HG02642 (cell line): ENCODE measurements around the gene PHLDB3.
A peak's percentile ranks its signal among the peaks of the same experiment; 100 is the strongest.

Experiments
- ATAC-seq: cut with Tn5 transposase; IDR thresholded peaks from one replicate; pipeline ENCODE4 v1.9.1; 2021; ENCODE audit warnings: mild to moderate bottlenecking; ENCODE audit not compliant: unreplicated experiment, poor library complexity

The PHLDB3 gene

DNA sequence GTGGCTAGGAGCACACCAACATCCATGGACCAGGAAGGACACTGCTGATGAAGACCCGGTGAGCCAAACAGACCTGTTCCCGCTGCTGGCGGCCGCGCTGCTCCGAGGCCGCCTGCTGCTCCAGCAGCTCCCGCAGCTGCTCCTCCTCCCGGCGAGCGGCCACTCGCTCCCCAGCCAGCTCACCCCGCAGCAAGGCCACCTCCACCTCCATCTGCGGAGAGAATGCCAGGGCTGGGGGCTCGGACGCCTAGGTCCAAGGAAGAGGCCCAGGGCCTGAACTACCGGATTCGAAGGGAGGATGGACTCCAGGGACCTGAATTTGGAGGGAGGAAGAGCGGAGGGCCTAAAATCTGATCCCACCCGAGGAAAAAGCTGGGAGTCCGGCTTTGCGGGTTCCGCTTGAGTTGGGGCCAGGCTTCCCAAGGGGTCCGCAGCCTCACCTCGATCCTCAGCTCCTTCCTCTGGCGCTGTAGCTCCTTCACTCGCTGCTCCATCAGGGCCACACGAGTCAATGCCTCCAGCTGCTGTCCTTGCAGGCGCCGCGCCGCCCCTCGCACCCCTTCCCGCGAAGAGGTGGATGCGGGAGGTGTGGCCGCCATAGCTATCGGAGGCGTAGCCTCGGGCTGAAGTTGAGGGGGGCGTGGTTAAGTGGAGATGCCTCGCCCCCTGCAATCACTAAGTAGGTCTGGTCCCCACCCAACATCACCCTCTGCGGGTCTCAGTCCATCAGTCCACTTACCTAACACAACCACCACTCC, 2.7 kb downstream of the PHLDB3 start:
- ATAC-seq = no peak

DNA sequence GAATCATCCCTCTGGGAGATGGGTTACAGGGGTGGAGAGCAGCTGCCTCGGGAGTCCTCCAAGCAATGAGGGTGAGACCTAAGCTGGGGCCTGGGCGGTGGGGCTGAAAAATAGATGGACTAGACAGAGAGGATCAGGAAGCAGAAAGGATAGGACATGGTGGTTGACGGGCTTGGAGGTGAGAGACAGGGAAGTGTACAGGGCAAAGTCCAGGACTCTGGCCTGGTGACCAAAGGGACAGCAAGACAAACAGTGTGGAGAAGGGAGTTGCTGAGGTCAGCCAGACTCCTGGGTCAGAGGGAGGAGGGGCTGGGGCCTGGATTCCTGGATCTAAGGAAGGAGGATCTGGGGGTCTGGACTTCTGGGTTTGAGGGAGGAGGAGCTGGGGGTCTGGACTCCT, 5.5 kb downstream of the PHLDB3 start:
- ATAC-seq = no peak

DNA sequence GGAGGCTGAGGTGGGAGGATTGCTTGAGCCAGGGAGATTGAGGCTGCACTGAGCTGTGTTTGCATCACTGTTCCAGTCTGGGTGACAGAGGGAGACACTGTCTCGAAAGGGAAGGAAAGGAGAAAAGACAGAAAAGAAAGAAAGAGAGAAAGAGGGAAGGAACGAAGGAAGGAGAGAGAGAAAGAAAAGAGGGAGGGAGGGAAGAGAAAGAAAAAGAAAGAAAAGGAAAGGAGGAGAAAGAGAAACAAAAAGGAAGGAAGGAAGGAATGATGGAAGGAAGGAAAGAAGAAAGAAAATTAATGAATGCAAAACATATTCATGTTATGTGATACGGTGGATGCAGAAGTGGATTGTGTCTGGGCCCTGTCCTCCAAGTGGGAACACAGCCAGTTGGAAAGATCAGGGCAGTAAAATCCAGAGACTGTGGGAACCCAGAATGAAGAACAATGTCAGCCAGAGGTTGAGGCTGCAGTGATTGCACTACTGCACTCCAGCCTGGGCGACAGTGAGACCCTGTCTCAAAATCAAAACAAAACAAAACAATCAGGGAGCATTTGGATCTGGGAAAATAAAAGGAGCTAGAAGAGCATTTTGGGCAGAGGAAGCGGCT, 6.2 kb downstream of the PHLDB3 start:
- ATAC-seq = no peak

DNA sequence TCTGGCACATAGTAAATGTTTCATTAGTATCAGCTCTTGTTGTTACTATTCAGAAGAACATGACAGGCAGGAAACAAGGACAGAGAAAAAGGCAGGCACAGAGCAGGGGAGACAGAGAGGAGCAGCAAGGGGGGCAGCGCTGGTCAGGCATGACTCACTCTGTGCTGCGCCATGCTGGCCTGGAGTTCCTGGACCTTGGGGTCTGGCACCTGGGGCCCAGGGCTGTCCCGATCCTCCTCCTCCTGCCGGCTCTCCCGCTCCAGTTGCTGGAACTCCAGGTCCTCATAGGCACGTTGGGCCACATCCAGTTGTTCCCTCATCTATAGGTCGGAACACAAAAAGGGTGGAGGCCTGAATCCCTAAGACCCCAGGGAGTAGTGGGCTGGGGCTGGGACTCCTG, 7.6 kb downstream of the PHLDB3 start:
- ATAC-seq = no peak

DNA sequence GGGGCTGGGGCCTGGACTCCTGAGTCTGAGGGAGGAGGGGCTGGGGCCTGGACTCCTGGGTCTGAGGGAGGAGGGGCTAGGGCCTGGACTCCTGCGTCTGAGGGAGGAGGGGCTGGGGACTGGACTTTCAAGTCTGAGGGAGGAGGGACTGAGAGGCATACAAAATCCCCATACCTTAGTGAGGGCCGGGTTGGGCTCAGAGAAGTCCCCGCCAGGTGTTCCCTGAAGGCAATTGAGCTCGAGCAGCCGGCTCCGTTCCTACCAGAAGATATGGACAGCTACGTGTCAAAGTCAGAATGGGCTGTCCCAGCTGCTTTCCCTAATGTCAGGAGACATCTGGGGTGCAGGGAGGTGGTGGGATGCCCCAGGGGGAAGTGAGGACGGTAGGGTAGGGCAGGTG, 9.5 kb downstream of the PHLDB3 start:
- no peak for ATAC-seq

DNA sequence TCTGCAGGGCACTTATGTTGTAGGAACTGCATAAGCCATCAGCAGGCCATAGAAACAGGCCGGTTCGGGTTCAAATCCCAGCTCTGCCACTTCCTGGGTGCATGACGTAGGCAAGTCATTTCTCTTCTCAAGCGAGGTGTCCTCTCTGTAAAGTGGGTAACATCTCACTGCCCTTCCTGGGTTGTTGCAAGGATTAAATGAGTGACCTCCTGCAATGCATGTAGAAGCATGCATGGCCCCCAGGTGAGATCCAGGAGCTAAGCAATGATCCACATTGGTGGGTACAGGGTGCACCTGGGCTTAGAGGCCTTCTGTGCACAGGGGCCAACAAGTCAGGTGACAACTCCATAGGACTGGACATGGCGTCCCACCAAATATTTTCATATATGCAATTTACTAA, 13.8 kb downstream of the PHLDB3 start:
- no peak for ATAC-seq

DNA sequence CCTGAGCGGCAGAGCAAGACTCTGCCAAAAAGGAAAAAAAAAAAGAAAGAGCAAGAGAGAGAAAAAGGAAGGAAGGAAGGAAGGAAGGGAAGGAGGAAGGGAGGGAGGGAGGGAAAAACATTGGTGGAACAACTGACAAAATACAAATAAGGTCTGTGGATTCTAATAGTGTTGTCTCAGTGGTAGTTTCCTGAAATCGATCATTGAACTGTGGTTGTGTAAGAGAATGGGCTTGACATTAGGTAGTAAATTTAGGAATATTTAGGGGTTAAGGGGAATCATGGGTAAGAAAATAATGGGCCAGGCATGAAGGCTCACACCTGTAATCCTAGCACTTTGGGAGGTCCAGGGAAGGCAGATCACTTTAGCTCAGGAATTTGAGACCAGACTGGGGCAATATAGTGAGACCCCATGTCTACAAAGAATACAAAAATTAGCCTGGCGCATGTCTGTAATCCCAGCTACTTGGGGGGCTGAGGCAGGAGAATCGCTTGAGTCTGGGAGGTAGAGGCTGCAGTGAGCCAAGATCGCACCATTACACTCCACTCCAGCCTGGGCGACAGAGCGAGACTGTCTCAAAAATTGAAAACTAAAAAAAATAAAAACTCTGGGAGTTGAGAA, 14.5 kb downstream of the PHLDB3 start:
- no peak for ATAC-seq

DNA sequence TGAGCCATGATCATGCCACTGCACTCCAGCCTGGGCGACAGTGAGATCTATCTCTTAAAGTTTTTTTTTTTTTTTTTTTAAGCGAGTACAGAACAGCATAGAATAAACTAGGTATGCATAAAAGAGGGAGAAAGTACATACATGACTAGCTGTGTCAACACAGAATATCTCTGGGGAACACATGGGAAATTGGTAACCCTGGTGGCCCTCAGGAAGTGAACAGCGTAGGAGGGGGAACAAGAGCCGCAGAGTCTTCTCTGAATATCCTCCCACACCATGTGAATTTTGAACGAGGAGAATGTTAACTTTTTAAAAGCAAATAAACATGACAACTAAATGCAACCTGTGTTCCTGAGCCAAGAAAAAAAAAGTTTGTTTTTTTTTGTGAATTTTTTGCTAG, 15.2 kb downstream of the PHLDB3 start:
- no peak for ATAC-seq

DNA sequence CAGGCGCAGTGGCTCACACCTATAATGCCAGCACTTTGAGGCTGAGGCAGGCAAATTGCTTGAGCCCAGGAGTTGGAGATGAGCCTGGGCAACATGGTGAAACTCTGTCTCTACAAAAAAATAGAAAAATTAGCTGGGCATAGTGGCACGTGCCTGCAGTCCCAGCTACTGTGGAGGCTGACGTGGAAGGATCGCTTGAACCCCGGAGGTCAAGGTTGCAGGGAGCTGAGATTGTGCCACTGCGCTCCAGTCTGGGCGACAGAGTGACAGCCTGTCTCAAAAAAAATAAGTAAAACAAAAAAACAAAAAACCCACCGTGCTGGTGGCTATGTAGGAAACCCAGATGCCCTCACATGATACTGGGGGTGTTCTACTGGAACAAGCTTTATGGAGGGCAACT, 16.4 kb downstream of the PHLDB3 start:
- no peak for ATAC-seq

DNA sequence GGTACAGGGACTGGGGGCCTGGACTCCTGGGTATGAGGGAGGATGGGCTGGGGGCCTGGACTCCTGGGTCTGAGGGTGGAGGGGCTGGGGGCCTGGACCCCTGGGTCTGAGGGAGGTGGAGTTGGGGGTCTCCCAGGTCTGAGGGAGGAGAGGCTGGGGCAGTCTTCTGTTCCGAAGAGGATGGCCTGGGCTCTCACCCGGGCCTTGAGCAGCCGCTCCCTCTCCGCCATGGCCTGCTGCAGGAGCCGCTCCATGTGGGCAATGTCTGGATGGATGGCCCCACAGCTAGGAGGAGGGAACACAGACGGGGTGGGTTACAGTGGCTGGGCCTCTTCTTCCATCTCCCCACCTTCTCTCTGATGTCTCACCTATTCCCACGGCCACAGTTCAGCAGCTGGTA, 18.1 kb downstream of the PHLDB3 start:
- no peak for ATAC-seq

DNA sequence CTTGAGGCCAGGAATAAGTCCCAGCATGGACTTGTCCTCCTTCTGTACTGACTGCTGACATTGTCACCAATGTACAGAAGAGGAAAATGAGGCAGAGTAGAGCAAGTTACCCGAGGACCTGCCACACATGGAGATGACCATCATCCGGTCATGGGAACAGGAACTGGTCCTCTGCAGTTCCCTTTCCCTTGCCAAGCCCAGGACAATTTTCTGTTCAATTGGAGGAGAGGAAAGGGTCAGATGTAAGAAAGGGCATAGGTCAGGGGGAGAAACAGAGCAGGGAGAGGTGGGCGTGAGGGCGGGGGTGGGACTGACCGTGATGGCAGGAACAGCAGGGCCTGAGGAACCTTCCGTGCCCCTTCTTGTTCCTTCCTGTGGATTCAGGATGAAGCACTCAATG, 18.6 kb downstream of the PHLDB3 start:
- no peak for ATAC-seq

DNA sequence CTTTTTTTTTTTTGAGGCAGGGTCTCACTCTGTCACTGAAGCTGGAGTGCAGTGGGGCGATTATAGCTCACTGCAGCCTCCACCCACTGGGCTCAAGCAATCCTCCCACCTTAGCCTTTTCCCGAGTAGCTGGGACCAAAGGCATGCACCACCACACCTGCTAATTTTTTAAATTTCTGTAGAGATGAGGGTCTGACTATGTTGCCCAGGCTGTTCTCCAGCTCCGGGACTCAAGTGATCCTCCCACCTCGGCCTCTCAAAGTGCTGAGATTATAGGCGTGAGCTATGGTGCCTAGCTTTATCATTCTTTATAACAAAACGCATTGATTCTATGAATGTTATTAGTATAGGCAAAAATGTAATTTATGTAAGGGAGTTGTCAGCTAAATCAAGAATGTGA, 21.3 kb downstream of the PHLDB3 start:
- no peak for ATAC-seq

DNA sequence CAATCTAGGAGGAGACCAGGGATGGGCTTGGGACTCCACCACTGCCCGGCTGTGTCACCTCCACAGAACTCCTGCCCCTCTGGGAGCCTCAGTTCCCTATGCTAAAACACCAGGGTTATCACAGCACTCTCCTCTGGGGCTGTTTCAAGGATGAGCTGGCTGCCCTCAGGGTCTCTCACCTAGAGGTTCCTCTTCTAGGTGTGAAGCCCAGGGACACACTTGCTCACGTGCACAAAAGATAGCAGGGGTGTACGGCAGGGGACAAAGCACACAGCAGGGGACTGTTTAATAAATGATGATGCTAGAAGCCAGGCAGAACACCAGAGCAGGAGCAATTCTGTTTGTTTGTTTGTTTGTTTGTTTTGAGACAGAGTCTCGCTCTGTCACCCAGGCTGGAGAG, 22.4 kb downstream of the PHLDB3 start:
- no peak for ATAC-seq

DNA sequence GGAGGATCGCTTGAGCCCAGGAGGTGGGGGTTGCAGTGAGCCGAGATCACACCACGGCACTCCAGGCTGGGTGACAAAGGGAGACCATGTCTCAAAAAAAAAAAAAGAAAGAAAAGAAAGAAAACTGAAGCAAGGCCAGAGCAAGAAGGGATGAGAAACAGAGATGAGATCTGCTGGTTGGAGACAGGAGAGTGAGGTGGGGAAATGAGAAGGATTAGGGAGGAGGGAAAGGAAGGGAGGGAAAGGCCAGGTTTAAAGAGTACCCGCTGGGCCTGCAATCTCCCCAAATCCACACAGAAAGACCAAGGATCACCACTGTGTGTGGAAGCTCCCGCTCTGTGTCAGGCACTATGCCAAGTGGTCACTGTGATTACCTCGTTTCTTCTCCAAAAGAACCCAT, 22.8 kb downstream of the PHLDB3 start:
- ATAC-seq = no peak

DNA sequence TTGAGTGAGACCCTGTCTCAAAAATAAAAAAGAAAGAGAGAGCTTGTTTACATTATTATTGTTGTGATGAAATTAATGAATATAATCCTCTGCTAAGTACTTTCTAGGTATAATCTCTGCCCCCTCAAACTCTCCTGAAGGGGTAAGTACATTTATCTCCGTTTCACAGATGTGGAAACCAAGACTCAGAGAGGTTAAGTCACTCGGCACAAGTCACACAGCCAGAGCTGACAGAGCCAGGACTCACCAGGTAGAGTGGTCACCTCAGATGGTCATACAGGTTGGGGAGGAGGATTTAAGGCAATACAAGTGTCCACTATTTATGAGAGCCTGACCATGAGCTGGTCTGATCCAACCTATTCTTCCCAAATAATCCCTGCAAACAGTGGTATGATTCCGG, 24.0 kb downstream of the PHLDB3 start:
- ATAC-seq = no peak

DNA sequence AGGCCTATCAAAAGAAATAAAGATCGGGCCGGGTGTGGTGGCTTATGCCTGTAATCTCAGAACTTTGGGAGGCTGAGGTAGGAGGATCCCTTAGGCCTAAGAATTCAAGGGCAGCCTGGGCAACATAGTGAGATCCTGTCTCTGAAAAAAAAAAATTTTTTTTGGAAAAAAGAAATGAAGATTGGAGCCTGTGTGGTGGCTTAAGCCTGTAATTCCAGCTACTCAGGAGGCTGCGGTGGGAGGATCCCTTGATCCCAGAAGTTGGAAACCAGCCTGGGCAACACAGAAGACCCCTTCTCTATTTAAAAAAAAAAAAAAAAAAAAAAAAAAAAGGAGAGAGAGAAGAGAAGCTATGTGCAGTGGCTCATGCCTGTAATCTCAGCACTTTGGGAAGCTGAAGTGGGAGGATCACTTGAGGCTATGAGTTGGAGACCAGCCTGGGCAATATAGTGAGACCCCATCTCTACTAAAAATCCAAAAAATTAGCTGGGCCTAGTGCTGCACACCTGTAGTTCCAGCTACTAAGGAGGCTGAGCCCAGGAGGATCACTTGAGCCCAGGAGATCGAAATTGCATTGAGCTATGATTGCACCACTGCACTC, 24.5 kb downstream of the PHLDB3 start:
- no peak for ATAC-seq

DNA sequence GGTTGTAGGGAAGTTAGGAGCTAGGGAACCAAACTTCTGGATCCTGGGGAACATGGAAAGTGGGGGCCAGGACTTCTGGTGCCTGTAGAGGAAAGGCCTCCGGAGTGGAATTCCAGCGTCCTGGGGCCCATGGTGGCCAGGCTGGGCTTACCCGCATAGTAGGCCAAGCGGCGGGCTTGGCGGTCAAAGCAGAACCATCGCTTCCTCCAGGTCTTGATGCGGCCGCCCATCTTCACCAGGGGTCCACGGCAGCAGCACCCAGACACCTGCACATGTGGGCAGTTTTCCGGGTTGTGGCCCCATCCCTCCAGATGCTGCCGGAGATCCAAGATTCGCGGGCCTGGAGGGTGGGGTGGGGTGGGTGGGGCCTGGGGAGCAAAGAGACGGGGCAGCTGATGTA, 25.3 kb downstream of the PHLDB3 start:
- ATAC-seq = no peak

DNA sequence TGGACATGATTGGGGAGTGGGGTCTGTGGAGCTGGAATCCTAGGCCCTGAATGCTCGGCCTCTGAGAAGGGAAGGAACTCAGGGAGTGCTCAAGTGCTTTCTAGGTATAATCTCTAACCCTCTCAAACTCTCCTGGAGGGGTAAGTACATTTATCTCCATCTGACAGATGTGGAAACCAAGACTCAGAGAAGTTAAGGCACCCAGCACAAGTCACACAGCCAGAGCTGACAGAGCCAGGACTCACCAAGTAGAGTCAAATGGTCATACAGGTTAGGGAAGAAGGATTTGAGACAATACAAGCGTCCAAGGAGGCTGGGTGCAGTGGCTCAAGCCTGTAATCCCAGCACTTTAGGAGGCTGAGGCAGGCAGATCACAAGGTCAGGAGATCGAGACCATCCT, 26.2 kb downstream of the PHLDB3 start:
- ATAC-seq = no peak

DNA sequence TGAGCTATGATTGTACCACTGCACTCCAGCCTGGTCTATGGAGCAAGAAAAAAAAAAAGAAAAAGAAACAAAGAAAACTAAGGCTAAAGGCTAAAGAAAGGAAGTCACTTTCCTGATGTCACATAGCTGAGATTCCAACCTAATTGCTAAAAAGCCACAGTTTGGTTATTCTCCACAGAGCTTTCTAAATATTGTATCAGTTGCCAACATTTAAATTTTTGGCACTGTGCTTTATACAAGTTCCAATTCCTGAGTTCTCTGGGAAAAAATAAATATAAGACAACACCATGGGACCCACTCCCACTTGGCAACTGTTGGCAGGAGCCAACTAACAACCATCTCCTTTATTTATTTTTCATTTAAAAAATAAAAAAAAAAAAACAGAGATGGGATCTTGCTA, 27.9 kb downstream of the PHLDB3 start:
- ATAC-seq = no peak

DNA sequence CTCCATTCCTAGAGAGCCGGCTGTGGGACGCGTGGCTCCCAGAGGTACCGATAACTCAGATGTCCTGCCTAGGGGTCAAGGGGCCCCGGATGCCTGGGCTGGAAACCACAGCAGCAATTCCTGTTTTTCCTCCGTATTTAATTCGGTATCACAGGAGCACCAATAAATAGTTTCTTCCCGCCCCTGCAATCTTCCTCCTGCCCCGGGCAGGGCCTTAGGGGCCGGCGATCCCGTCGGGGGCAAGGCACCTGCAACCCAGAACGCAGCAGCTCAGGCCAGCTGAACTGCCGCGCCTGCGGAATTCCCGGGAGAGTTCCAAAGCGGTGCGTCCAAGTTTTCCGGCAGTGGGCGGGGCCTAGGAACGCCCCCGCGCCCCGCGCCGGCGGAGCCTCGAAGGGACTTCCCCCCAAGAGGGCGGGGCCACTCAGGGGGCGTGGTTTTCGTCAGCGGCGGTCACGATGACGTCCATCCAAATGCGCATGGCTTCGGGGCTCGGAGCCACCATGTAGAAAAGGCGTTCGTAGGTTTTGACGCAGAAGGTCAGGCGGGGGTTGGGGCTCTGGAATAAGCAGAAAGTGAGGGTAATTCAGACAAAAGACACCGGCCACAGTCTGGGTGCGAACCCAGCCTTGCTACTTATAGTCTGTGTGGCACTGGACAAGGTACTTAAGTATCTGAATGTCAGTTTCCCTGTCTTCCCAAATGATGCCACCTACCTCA, 29.4 kb downstream of the PHLDB3 start:
- ATAC-seq = peak; percentile 75

DNA sequence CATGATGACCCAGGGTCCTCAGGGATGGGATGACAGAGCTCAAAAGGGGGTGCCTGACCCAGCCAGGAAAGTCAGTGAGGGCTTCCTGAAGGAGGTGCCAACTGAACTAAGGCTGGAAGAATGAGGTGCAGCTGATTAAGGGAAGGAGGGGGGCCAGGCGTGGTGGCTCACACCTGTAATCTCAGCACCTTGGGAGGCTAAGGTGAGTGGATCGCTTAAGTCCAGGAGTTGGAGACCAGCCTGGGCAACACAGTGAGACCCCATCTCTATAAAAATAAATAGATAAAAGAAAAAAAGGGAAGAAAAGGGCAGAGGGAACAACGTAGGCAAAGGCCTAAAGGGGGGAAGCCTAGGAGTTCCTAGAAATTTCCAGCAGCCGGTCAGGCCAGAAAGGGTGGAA, 30.1 kb downstream of the PHLDB3 start:
- no peak for ATAC-seq
